GM12872 (cell line): Measurements from ENCODE around the gene IFNA17.
A peak's percentile ranks its signal among the peaks of the same experiment; 100 is the strongest.
"Not testable (repeated sequence)": the region's sequence is repeated elsewhere in the genome, so short reads cannot be mapped to it uniquely, and the experiment has no call there.

ENCODE experiments used
- CTCF ChIP-seq: IDR thresholded peaks from 3 replicates; pipeline ENCODE4 v1.5.1; 2011; ENCODE audit warnings: low read depth, mild to moderate bottlenecking, low read length, moderate library complexity; ENCODE audit not compliant: insufficient read depth

IFNA17 gene

DNA sequence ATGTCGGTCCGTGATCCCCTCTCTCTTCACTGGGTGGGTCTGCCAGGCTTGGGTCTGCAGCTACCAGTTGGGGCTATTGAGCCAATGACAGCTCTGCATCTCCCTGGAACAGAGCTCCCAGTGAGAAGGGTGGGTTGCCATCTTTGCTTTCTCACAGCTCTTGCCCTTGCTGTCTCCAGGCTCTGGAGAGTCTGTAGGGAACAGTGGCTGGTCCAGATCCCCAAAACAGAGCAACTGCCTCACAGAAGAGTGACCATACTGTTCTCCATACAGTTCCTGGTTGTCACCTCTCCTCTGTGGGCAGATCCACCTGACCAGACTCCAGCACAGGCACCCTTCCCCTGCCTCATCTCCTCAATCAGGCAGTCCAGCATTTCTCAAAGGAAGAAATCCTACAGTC lies 5.2 kb upstream of the IFNA17 start:
- TF ChIP-seq CTCF, result no peak

DNA sequence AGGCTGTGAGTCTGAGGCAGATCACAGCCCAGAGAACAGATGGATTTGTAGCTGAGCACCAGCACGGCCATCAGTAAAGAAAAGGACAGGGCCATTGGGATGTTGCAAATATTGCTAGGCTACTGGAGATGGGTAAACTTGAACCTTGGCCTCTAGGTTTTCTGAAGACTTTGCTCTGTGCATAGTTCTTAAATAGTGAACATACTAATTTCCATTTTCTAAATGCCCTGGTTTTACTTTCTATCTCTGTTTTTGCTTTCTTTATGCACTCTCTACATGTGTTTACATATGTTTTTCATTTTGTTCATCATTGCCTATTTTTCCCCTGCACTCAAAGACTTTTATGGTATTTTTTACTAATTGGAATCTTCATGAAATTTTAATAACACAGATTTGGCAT lies 10.8 kb downstream of the IFNA17 start, which contains the start of gene IFNA16:
Gene IFNA16, minus strand, starts transcription at position 101 of the 400 bp plus-strand sequence. Its CDS starts 6 bp downstream, at position 95.
- not testable (repeated sequence) for TF ChIP-seq CTCF

GRCh38 chr9:21213411-21214326 lies 14.4 kb downstream of the IFNA17 start:
- TF ChIP-seq CTCF, result peak; percentile 70

- TF ChIP-seq CTCF, result no peak
Measured at GRCh38 chr9:21210311-21210710, 17.7 kb downstream of the IFNA17 start.

GRCh38 chr9:21207043-21207442 lies 21.0 kb downstream of the IFNA17 start, which contains the start of gene IFNA10:
Gene IFNA10, minus strand, starts transcription at chr9:21207143. Its CDS starts 46 bp downstream, at chr9:21207097.
- TF ChIP-seq CTCF, result not testable (repeated sequence)

- TF ChIP-seq CTCF, result no peak
Measured at GRCh38 chr9:21205204-21205603, 22.8 kb downstream of the IFNA17 start.

DNA sequence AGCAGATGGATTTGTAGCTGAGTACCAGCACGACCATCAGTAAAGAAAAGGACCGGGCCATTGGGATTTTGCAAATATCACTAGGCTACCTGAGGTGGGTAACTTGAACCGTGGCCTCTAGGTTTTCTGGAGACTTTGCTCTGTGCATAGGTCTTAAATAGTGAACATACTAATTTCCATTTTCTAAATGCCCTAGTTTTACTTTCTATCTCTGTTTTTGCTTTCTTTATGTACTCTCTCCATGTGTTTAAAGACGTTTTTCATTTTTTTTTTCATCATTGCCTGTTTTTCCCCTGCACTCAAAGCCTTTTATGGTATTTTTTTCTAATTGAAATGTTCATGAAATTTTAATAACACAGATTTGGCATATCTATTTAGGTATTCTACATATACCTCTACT lies 25.9 kb downstream of the IFNA17 start, which contains the start of gene IFNA7:
Gene IFNA7, minus strand, starts transcription at position 101 of the 400 bp plus-strand sequence. Its CDS starts 40 bp downstream, at position 61.
- TF ChIP-seq CTCF, result not testable (repeated sequence)
